ENCODE data around the gene KLHL29.

KLHL29 gene

GRCh38 chr2:23423062-23423872, 38.3 kb downstream of the KLHL29 start:
- DNase-seq = no peak

GRCh38 chr2:23423873-23424680, 39.1 kb downstream of the KLHL29 start:
- no peak for DNase-seq

- DNase-seq = no peak
Measured at GRCh38 chr2:23425338-23425871, 40.4 kb downstream of the KLHL29 start.

GRCh38 chr2:23425885-23426262, 40.9 kb downstream of the KLHL29 start:
- no peak for DNase-seq

GRCh38 chr2:23426263-23426905, 41.4 kb downstream of the KLHL29 start:
- no peak for DNase-seq

- no peak for DNase-seq
Measured at GRCh38 chr2:23427350-23427749, 42.4 kb downstream of the KLHL29 start.

- no peak for DNase-seq
Measured at GRCh38 chr2:23427976-23428375, 43.0 kb downstream of the KLHL29 start.

- no peak for DNase-seq
Measured at GRCh38 chr2:23429036-23429435, 44.1 kb downstream of the KLHL29 start.

GRCh38 chr2:23430263-23430662, 45.3 kb downstream of the KLHL29 start:
- DNase-seq = no peak

- no peak for DNase-seq
Measured at GRCh38 chr2:23432531-23432930, 47.6 kb downstream of the KLHL29 start.

GRCh38 chr2:23433282-23433681, 48.3 kb downstream of the KLHL29 start:
- DNase-seq = no peak

GRCh38 chr2:23434721-23435121, 49.7 kb downstream of the KLHL29 start:
- DNase-seq = no peak

- no peak for DNase-seq
Measured at GRCh38 chr2:23435250-23436035, 50.5 kb downstream of the KLHL29 start.

GRCh38 chr2:23436346-23437098, 51.5 kb downstream of the KLHL29 start:
- no peak for DNase-seq

- no peak for DNase-seq
Measured at GRCh38 chr2:23441414-23441813, 56.4 kb downstream of the KLHL29 start.

- DNase-seq = no peak
Measured at GRCh38 chr2:23445450-23445868, 60.5 kb downstream of the KLHL29 start.

GRCh38 chr2:23446916-23447315, 61.9 kb downstream of the KLHL29 start:
- DNase-seq = no peak

- DNase-seq = no peak
Measured at GRCh38 chr2:23447405-23447804, 62.4 kb downstream of the KLHL29 start.

- no peak for DNase-seq
Measured at GRCh38 chr2:23448906-23449305, 63.9 kb downstream of the KLHL29 start.

GRCh38 chr2:23449413-23449812, 64.4 kb downstream of the KLHL29 start:
- no peak for DNase-seq

GRCh38 chr2:23449831-23450331, 64.9 kb downstream of the KLHL29 start:
- DNase-seq = no peak

GRCh38 chr2:23452372-23452771, 67.4 kb downstream of the KLHL29 start:
- no peak for DNase-seq

Data from NCI-H187 treated with DMSO at 0.1 percent for 48 hours (cell line).